Fibroblast of mammary gland (primary cell): ENCODE results near the gene CAPN8.

Experiments
- DNase-seq: peaks from one replicate; pipeline ENCODE4 v3.0.0-alpha.2; 2010; ENCODE audit warnings: low read depth
- H3K4me3 ChIP-seq: 2 replicates; pipeline ENCODE4 v1.5.1; 2011; ENCODE audit warnings: low read depth, mild to moderate bottlenecking, low read length, moderate library complexity; ENCODE audit not compliant: control insufficient read depth
- TF ChIP-seq, protein P1 (sequence below): conservative IDR thresholded peaks from 2 replicates; pipeline ENCODE4 v1.5.1; 2011; ENCODE audit warnings: low read depth, low read length, inconsistent platforms; ENCODE audit not compliant: control insufficient read depth, insufficient read depth

The CAPN8 gene

GRCh38 chr1:223558512-223558911 lies 107.0 kb downstream of the CAPN8 start:
- DNase-seq = no peak
- H3K4me3 ChIP-seq = no peak overlapping the region
- TF ChIP-seq, protein P1, sequence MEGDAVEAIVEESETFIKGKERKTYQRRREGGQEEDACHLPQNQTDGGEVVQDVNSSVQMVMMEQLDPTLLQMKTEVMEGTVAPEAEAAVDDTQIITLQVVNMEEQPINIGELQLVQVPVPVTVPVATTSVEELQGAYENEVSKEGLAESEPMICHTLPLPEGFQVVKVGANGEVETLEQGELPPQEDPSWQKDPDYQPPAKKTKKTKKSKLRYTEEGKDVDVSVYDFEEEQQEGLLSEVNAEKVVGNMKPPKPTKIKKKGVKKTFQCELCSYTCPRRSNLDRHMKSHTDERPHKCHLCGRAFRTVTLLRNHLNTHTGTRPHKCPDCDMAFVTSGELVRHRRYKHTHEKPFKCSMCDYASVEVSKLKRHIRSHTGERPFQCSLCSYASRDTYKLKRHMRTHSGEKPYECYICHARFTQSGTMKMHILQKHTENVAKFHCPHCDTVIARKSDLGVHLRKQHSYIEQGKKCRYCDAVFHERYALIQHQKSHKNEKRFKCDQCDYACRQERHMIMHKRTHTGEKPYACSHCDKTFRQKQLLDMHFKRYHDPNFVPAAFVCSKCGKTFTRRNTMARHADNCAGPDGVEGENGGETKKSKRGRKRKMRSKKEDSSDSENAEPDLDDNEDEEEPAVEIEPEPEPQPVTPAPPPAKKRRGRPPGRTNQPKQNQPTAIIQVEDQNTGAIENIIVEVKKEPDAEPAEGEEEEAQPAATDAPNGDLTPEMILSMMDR = no peak

DNA sequence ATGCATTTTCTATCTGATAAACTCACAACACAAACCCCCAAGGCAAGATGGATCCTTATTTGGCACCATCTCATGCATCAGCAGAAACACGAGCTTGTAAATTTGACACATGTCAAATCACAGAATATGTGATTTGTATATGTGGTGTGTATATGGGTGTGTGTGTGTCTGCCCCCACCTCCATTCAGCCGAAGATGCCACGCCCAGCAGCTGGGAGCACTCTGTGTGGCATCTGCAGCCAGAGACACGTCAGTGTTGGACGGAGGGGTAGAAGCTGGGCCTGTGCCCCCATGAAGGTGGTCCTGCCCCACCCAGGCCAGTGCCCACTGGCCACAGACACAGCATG lies 108.4 kb downstream of the CAPN8 start:
- H3K4me3 ChIP-seq = no peak overlapping the region
- TF ChIP-seq, protein P1 = no peak
- DNase-seq = no peak

- TF ChIP-seq, protein P1 = peak; percentile 60
- peak; percentile 25 for DNase-seq
- no peak overlapping the region for H3K4me3 ChIP-seq
Measured at GRCh38 chr1:223556414-223557129, 108.9 kb downstream of the CAPN8 start.

DNA sequence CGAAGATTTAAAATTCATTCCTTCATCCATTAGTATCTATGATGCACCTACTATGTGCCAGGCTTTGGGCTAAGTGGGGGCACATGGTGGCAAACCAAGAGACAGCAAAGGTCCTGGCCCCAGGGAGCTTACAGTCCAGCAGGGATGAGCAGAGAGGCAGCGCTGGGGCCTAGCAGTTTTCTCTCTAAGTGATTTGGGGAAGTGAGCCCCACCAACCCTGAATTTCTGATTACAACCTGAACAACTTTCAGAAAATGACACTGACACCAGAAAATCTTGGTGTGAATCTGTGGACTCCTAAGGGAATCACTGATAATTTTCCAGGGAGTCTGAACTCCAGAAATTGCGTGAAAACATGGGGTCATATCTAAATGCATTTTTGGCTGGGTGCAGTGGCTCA lies 111.5 kb downstream of the CAPN8 start:
- H3K4me3 ChIP-seq = no peak overlapping the region
- TF ChIP-seq, protein P1 = no peak
- DNase-seq = no peak

GRCh38 chr1:223551610-223552009 lies 113.9 kb downstream of the CAPN8 start:
- no peak overlapping the region for H3K4me3 ChIP-seq
- TF ChIP-seq, protein P1 = no peak
- DNase-seq = peak; percentile 5

- no peak overlapping the region for H3K4me3 ChIP-seq
- no peak for DNase-seq
- TF ChIP-seq, protein P1 = no peak
Measured at GRCh38 chr1:223549740-223550139, 115.8 kb downstream of the CAPN8 start.
